ENCODE data around the gene MYBPC2. TPM values are rescaled to one million over a fixed set of nuclear protein-coding genes. Genes with fewer than 3 reads are reported as not detected.

Gene MYBPC2
- total RNA-seq, 2 experiments from 2014 or later, result 0.11 to 0.59 TPM

DNA sequence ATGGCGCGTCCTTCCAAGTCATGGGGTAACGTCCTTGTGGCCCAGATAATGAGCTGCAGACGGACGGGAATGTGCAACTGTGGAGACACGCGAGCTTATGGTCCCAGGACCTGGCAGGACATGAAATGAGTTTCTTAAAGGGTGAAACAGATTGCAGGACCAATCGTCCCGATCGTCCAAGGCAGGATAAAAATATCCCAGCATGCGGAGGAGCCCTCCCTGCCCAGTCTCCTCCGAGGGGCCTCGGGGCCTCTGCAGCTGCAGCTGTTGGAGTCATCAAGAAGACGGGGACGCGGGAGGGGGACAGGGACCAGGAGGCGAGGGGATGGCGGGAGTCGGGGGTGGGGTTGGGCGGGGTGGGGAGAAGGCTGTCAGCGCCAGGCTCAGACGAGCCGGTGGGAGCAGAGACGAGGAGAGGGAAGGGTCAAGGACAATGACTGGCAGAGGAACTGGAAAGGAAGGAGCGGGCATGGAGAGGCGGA is 58.3 kb downstream of the MYBPC2 start:
- Mint-ChIP-seq H3K9me3 (peaks cover 5% of the 10 kb centered on the region), H3K4me1 (ENCODE audit: low read depth) (peaks cover 21% of the 10 kb centered on the region), H3K27ac (no peak overlapping the region), H3K27me3 (no peaks in the 10 kb centered on the region), H3K4me3 (no peak overlapping the region), H3K36me3 (ENCODE audit: low read depth) (peaks cover 9% of the 10 kb centered on the region)
- intact Hi-C loops (cut with micrococcal nuclease), result no loop called here
- TF ChIP-seq, protein P1, sequence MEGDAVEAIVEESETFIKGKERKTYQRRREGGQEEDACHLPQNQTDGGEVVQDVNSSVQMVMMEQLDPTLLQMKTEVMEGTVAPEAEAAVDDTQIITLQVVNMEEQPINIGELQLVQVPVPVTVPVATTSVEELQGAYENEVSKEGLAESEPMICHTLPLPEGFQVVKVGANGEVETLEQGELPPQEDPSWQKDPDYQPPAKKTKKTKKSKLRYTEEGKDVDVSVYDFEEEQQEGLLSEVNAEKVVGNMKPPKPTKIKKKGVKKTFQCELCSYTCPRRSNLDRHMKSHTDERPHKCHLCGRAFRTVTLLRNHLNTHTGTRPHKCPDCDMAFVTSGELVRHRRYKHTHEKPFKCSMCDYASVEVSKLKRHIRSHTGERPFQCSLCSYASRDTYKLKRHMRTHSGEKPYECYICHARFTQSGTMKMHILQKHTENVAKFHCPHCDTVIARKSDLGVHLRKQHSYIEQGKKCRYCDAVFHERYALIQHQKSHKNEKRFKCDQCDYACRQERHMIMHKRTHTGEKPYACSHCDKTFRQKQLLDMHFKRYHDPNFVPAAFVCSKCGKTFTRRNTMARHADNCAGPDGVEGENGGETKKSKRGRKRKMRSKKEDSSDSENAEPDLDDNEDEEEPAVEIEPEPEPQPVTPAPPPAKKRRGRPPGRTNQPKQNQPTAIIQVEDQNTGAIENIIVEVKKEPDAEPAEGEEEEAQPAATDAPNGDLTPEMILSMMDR (IDR thresholded peaks at IDR 0.05), result no peak
- no peak for ATAC-seq
- CTCF ChIA-PET, result interaction anchor here (0.8 kb wide), 1 partner anchor 47 kb away, joined by 3 read pairs; no protein-coding TSS in a partner anchor
- DNase-seq, result no peak
- POLR2A ChIA-PET, result no interaction called here

DNA sequence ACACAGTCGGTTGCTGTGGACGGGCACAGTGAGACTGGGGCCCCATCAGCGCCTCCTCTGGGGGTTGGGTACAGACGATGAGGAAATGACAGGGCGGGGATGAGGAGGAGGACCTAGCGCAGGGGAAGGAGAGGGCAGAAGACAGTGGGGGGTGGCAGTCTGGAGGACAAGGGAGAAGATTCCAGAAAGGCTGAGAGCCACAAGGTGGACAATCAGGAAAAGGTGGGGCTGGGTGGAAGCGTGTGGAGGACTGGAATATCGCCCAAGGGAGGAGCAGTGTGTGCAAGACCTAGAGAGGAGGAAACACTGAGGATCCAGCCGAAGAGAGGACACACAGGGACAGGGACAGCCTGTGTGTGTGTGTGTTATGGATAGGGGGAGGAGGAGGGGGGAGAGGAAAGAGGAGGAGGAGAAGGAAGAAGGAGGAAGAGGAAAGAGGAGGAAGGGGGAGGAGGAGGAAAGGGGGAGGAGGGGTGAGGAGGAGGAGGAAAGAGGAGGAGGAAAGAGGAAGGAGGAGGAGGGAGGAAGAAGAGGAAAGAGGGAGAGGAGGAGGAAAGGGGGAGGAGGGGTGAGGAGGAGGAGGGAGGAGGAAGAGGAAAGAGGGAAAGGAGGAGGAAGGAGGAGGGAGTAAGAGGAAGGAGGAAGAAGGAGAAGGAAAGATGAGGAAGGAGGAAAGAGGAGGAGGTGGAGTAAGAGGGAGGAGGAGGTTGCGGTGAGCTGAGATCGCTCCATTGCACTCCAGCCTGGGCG is 59.8 kb downstream of the MYBPC2 start:
- H3K27me3 Mint-ChIP-seq, result no peaks in the 10 kb centered on the region
- CTCF ChIA-PET, result no interaction called here
- DNase-seq, result peak; percentile 69

DNA sequence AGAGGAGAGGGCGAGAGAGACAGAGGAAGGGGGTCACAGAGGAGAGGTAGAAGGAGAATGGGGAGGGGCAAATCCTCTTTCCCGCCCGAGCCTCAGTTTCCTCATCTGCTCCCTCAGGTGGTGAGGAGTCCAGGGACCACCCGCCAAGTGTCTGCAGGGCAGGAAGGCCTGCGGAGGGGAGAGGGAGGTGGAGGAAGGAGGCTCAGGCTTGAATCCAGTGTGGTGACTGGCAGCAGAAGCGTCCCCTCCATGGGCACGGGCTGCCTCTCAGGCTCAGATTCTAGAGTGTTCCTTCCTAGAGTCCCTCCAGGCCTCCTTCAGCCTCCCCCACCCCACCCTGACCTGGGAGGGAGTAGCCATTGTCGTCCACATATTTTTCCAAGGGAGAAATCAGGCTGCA is 60.5 kb downstream of the MYBPC2 start:
- Mint-ChIP-seq H3K36me3 (ENCODE audit: low read depth) (peaks cover 4% of the 10 kb centered on the region), H3K4me3 (no peak overlapping the region), H3K4me1 (ENCODE audit: low read depth) (peaks cover 19% of the 10 kb centered on the region), H3K9me3 (no peaks in the 10 kb centered on the region), H3K27ac (no peak overlapping the region), H3K27me3 (no peaks in the 10 kb centered on the region)
- ATAC-seq, result no peak
- intact Hi-C loops (cut with micrococcal nuclease), result no loop called here
- DNase-seq, result no peak
- ChIA-PET CTCF (no interaction called here), POLR2A (no interaction called here)
- TF ChIP-seq, protein P1 (IDR thresholded peaks at IDR 0.05), result no peak

More for the DNA sequence above, 59.8 kb downstream of the MYBPC2 start:
- Mint-ChIP-seq H3K4me3 (peak overlapping the region; percentile 34), H3K27ac (peak overlapping the region; percentile 70), H3K36me3 (ENCODE audit: low read depth) (peaks cover 4% of the 10 kb centered on the region), H3K4me1 (ENCODE audit: low read depth) (peaks cover 21% of the 10 kb centered on the region), H3K9me3 (no peaks in the 10 kb centered on the region)
- POLR2A ChIA-PET, result no interaction called here
- TF ChIP-seq, protein P1 (IDR thresholded peaks at IDR 0.05), result no peak
- intact Hi-C loops (cut with micrococcal nuclease), result no loop called here
- peak; percentile 97 for ATAC-seq

DNA sequence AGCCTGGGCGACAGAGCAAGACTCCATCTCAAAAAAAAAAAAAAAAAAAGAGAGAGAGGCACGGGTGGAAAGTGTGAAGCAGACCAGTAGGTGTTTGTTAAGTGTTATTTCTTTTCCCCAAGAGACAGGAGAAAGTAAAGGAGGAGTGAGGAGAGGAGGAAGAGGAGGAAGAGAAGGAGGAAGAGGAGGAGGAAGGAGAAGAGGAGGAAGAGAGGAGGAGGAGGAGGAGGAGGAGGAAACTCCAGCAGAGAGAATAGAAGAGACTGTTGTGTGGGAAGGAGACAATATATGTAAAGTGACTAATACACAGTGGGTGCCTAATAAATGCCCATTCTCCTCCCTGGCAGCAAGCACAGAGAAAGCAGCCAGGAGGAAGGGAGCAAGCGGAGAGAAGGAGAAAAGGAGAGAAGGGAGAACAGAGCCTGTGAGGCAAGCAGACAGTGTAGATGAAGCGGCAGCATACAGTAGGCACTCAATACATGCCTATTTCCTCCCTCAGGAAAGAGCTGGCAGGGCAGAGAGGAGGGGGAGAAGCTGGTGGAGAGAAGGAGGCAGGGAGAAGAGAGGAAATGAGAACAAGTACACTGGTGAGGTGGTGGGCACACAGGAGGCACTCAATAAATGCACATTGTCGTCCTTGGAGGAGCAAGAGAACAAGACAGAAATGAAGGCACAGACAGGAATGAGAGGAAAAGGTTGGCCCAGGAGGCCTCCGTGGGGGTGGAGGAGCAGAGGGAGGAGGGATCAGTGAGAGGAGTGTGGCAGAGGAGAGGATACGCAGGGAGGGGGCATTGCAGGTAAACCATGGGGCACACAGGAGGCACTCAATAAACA is 61.7 kb downstream of the MYBPC2 start:
- DNase-seq (no peak), ATAC-seq (no peak)
- ChIA-PET POLR2A (no interaction called here), CTCF (interaction anchor here (1.3 kb wide), 1 partner anchor 62 kb away, joined by 3 read pairs; no protein-coding TSS in a partner anchor)
- Mint-ChIP-seq H3K27ac (no peak overlapping the region), H3K4me3 (no peak overlapping the region), H3K9me3 (no peaks in the 10 kb centered on the region), H3K36me3 (ENCODE audit: low read depth) (no peaks in the 10 kb centered on the region), H3K27me3 (no peaks in the 10 kb centered on the region), H3K4me1 (ENCODE audit: low read depth) (peaks cover 19% of the 10 kb centered on the region)
- TF ChIP-seq, protein P1 (IDR thresholded peaks at IDR 0.05), result no peak
- intact Hi-C loops (cut with micrococcal nuclease), result no loop called here
